Measurements from ENCODE around the gene SPACA9.

The SPACA9 gene

DNA sequence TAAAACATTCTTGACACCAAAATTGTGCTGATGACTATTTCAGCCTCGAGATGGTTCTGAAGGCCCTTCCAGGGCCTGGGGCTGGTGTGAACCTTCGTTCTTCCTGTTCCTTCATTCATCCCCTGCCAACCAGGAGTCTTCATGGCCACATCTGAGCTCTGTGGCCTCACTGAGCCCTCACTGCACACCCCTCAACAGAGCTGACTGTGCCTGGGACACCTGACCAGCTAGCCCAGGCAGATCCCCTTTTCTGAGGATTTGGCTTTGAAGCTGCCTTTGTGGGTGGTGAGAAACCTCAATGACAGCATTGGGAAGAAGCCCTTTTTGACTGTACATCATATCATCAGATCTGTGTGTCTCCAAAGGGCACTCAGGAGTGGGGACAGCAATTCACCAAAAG lies 14.4 kb upstream of the SPACA9 start:
- peaks cover 9 to 11% of the 10 kb centered on the region in 2 experiments for H3K4me1 ChIP-seq (ENCODE audit: control insufficient read depth in 1 of 2, insufficient read depth in 2 of 2, low read length in 2 of 2)

DNA sequence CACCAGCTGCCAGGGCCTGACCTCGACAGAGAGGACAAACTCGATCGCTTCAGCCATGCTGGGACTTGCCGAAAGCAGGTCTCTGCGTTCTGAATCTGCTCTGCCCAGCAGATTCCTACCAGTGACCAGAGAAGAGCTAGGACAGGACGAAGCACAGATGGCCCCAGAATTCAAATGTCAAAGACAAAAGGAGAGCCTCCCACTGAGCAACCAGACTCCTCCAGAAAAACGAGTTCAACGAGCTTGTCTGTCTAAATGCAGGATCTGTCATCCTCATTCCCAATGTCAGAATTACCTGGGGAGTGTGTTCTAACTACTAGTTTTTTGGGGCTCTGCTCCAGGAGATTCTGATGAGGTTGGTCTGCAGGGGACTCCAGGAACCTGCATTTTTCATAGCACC lies 14.0 kb upstream of the SPACA9 start:
- no peak overlapping the region for H2BK12ac ChIP-seq (ENCODE audit: low read length)
- H3K4me2 ChIP-seq (ENCODE audit: low read length): peak overlapping the region; percentile 9
- H3K27ac ChIP-seq (ENCODE audit: low read depth, low read length): peak overlapping the region; percentile 4
- no peaks in the 10 kb centered on the region for H3K9me3 ChIP-seq (ENCODE audit: insufficient read depth, low read depth, low read length)
- H4K8ac ChIP-seq (ENCODE audit: low read depth, low read length): no peak overlapping the region
- no peak overlapping the region for H4K12ac ChIP-seq (ENCODE audit: low read depth, low read length)
- no peak overlapping the region for H3K18ac ChIP-seq (ENCODE audit: low read length)
- no peak overlapping the region for H3K23ac ChIP-seq (ENCODE audit: low read length)
- peak overlapping the region; percentile 55 for H4K91ac ChIP-seq (ENCODE audit: low read depth, low read length)
- no peak overlapping the region for H3K4ac ChIP-seq (ENCODE audit: low read depth, low read length)
- H3K27me3 ChIP-seq (ENCODE audit: insufficient read depth, low read length): no peaks in the 10 kb centered on the region
- peak in 1 of 2 donors; percentile 15 for DNase-seq
- H3K14ac ChIP-seq (ENCODE audit: low read length): no peak overlapping the region
- no peak overlapping the region for H3K9ac ChIP-seq (ENCODE audit: low read length)
- no peak overlapping the region for H2AK5ac ChIP-seq (ENCODE audit: low read length)
- no peak overlapping the region for H2BK5ac ChIP-seq (ENCODE audit: low read depth, low read length, poor library complexity)
- H3K4me1 ChIP-seq (ENCODE audit: control insufficient read depth in 1 of 2, insufficient read depth in 2 of 2, low read length in 2 of 2): peaks cover 9 to 11% of the 10 kb centered on the region in 2 experiments
- WGBS (ENCODE audit: extremely low coverage, insufficient coverage, insufficient read length): no CpG with 5 or more reads among the region's 8 CpGs
- H3K36me3 ChIP-seq (ENCODE audit: control insufficient read depth in 1 of 2, insufficient read depth in 2 of 2, low read length in 2 of 2): no peaks in the 10 kb centered on the region
- peaks cover 2% of the 10 kb centered on the region for H3K79me2 ChIP-seq (ENCODE audit: control insufficient read depth, insufficient read depth, low read length, poor library complexity)
- H2AFZ ChIP-seq (ENCODE audit: insufficient read depth, low read length, poor library complexity): no peak overlapping the region
- peak overlapping the region; percentile 2 for H2BK120ac ChIP-seq (ENCODE audit: insufficient read depth, low read length, poor library complexity)
- no peak overlapping the region for H3K4me3 ChIP-seq (ENCODE audit: low read depth, low read length)
- H3K79me1 ChIP-seq (ENCODE audit: low read length): no peaks in the 10 kb centered on the region

More for the DNA sequence above, 14.4 kb upstream of the SPACA9 start:
- no peak overlapping the region for H2BK12ac ChIP-seq (ENCODE audit: low read length)
- H2AK5ac ChIP-seq (ENCODE audit: low read length): peak overlapping the region; percentile 69
- no peak overlapping the region for H3K14ac ChIP-seq (ENCODE audit: low read length)
- H3K79me1 ChIP-seq (ENCODE audit: low read length): no peaks in the 10 kb centered on the region
- H4K12ac ChIP-seq (ENCODE audit: low read depth, low read length): no peak overlapping the region
- peak overlapping the region; percentile 16 for H2BK5ac ChIP-seq (ENCODE audit: low read depth, low read length, poor library complexity)
- H3K23ac ChIP-seq (ENCODE audit: low read length): no peak overlapping the region
- no peaks in the 10 kb centered on the region for H3K9me3 ChIP-seq (ENCODE audit: insufficient read depth, low read depth, low read length)
- no peak overlapping the region for H3K4ac ChIP-seq (ENCODE audit: low read depth, low read length)
- peak overlapping the region; percentile 2 for H2BK120ac ChIP-seq (ENCODE audit: insufficient read depth, low read length, poor library complexity)
- peak overlapping the region; percentile 55 for H4K91ac ChIP-seq (ENCODE audit: low read depth, low read length)
- H3K36me3 ChIP-seq (ENCODE audit: control insufficient read depth in 1 of 2, insufficient read depth in 2 of 2, low read length in 2 of 2): no peaks in the 10 kb centered on the region
- no peaks in the 10 kb centered on the region for H3K27me3 ChIP-seq (ENCODE audit: insufficient read depth, low read length)
- peak overlapping the region; percentile 4 for H3K27ac ChIP-seq (ENCODE audit: low read depth, low read length)
- H3K4me2 ChIP-seq (ENCODE audit: low read length): no peak overlapping the region
- no peak overlapping the region for H4K8ac ChIP-seq (ENCODE audit: low read depth, low read length)
- no peak overlapping the region for H2AFZ ChIP-seq (ENCODE audit: insufficient read depth, low read length, poor library complexity)
- no peak overlapping the region for H3K4me3 ChIP-seq (ENCODE audit: low read depth, low read length)
- DNase-seq: no peak
- H3K18ac ChIP-seq (ENCODE audit: low read length): peak overlapping the region; percentile 38
- H3K79me2 ChIP-seq (ENCODE audit: control insufficient read depth, insufficient read depth, low read length, poor library complexity): peaks cover 2% of the 10 kb centered on the region
- WGBS (ENCODE audit: extremely low coverage, insufficient coverage, insufficient read length): no CpG with 5 or more reads among the region's 2 CpGs
- no peak overlapping the region for H3K9ac ChIP-seq (ENCODE audit: low read length)

DNA sequence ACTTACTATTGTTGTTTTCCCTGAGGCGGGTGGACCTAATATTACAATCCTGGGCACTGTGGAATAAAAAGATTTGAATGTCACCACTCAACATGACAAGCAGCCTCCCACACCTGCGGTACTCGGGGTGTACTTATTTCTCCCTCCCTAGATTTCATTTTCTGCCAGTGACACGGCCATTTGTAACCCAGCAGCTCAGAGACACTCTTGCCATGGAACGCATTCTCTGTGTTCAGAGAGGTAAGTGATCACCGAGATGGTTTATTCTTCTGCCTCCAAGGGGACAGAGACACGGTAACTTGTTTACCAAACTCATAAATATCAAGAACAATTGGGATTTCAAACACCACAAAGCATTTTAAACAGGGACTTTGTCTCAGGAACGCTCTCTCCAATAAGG lies 11.8 kb upstream of the SPACA9 start:
- Histone ChIP-seq H3K79me2 (ENCODE audit: control insufficient read depth, insufficient read depth, low read length, poor library complexity) (peaks cover 2% of the 10 kb centered on the region), H4K91ac (ENCODE audit: low read depth, low read length) (no peak overlapping the region), H3K27me3 (ENCODE audit: insufficient read depth, low read length) (no peaks in the 10 kb centered on the region), H2BK12ac (ENCODE audit: low read length) (no peak overlapping the region), H3K4ac (ENCODE audit: low read depth, low read length) (no peak overlapping the region), H3K4me3 (ENCODE audit: low read depth, low read length) (no peak overlapping the region), H3K9me3 (ENCODE audit: insufficient read depth, low read depth, low read length) (peaks cover 4% of the 10 kb centered on the region), H4K12ac (ENCODE audit: low read depth, low read length) (no peak overlapping the region), H3K4me1 (ENCODE audit: control insufficient read depth in 1 of 2, insufficient read depth in 2 of 2, low read length in 2 of 2) (peaks cover 9 to 11% of the 10 kb centered on the region in 2 experiments), H2AK5ac (ENCODE audit: low read length) (no peak overlapping the region), H3K9ac (ENCODE audit: low read length) (no peak overlapping the region), H2AFZ (ENCODE audit: insufficient read depth, low read length, poor library complexity) (no peak overlapping the region), H2BK5ac (ENCODE audit: low read depth, low read length, poor library complexity) (no peak overlapping the region), H3K4me2 (ENCODE audit: low read length) (no peak overlapping the region), H3K79me1 (ENCODE audit: low read length) (no peaks in the 10 kb centered on the region), H3K18ac (ENCODE audit: low read length) (no peak overlapping the region), H3K14ac (ENCODE audit: low read length) (no peak overlapping the region), H3K36me3 (ENCODE audit: control insufficient read depth in 1 of 2, insufficient read depth in 2 of 2, low read length in 2 of 2) (no peaks in the 10 kb centered on the region), H4K8ac (ENCODE audit: low read depth, low read length) (no peak overlapping the region), H2BK120ac (ENCODE audit: insufficient read depth, low read length, poor library complexity) (no peak overlapping the region), H3K23ac (ENCODE audit: low read length) (no peak overlapping the region), H3K27ac (ENCODE audit: low read depth, low read length) (no peak overlapping the region)
- DNase-seq: no peak
- whole genome bisulfite sequencing (ENCODE audit: extremely low coverage, insufficient coverage, insufficient read length): no CpG with 5 or more reads among the region's 8 CpGs

DNA sequence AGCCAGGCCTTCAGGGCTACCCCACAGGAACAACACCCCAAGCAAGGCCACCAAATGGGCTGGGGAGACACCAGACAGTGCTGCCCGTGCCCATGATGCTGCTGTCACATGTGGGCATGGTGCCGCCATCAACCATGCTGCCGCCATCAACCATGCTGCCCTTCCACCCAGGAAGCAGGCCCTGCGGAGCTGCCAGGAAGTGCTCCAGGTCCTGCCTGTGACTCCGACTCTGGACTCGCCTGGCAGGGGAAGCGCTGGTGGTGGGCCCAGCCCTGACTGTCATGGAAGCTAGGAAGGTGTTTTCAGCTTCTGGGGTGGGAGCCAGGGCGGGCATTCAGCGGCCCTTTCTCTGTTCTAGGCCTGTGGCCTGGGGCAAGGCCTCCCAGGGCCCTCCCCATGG lies 9.4 kb upstream of the SPACA9 start:
- no peak overlapping the region for H3K23ac ChIP-seq (ENCODE audit: low read length)
- no peak overlapping the region for H4K91ac ChIP-seq (ENCODE audit: low read depth, low read length)
- H3K4me3 ChIP-seq (ENCODE audit: low read depth, low read length): no peak overlapping the region
- no CpG with 5 or more reads among the region's 9 CpGs for WGBS (ENCODE audit: extremely low coverage, insufficient coverage, insufficient read length)
- H3K27me3 ChIP-seq (ENCODE audit: insufficient read depth, low read length): no peaks in the 10 kb centered on the region
- DNase-seq: no peak
- no peak overlapping the region for H3K4me2 ChIP-seq (ENCODE audit: low read length)
- H3K4me1 ChIP-seq (ENCODE audit: control insufficient read depth in 1 of 2, insufficient read depth in 2 of 2, low read length in 2 of 2): peaks cover 7 to 10% of the 10 kb centered on the region in 2 experiments
- H3K9me3 ChIP-seq (ENCODE audit: insufficient read depth, low read depth, low read length): peaks cover 4% of the 10 kb centered on the region
- no peak overlapping the region for H2AFZ ChIP-seq (ENCODE audit: insufficient read depth, low read length, poor library complexity)
- H3K14ac ChIP-seq (ENCODE audit: low read length): no peak overlapping the region
- no peaks in the 10 kb centered on the region for H3K36me3 ChIP-seq (ENCODE audit: control insufficient read depth in 1 of 2, insufficient read depth in 2 of 2, low read length in 2 of 2)
- no peak overlapping the region for H4K12ac ChIP-seq (ENCODE audit: low read depth, low read length)
- no peak overlapping the region for H2BK5ac ChIP-seq (ENCODE audit: low read depth, low read length, poor library complexity)
- no peak overlapping the region for H3K27ac ChIP-seq (ENCODE audit: low read depth, low read length)
- H3K79me1 ChIP-seq (ENCODE audit: low read length): no peaks in the 10 kb centered on the region
- no peak overlapping the region for H3K9ac ChIP-seq (ENCODE audit: low read length)
- H2BK120ac ChIP-seq (ENCODE audit: insufficient read depth, low read length, poor library complexity): no peak overlapping the region
- no peak overlapping the region for H4K8ac ChIP-seq (ENCODE audit: low read depth, low read length)
- H2BK12ac ChIP-seq (ENCODE audit: low read length): no peak overlapping the region
- no peak overlapping the region for H3K18ac ChIP-seq (ENCODE audit: low read length)
- H2AK5ac ChIP-seq (ENCODE audit: low read length): no peak overlapping the region
- peaks cover under 1% of the 10 kb centered on the region for H3K79me2 ChIP-seq (ENCODE audit: control insufficient read depth, insufficient read depth, low read length, poor library complexity)
- H3K4ac ChIP-seq (ENCODE audit: low read depth, low read length): no peak overlapping the region
